Islet precursor cell (in vitro differentiated cells): Measurements from ENCODE around the gene PCDHAC2.

Experiments used
- DNase-seq: peaks from one replicate; pipeline ENCODE4 v3.0.0-alpha.2; 2018

PCDHAC2 gene

DNA sequence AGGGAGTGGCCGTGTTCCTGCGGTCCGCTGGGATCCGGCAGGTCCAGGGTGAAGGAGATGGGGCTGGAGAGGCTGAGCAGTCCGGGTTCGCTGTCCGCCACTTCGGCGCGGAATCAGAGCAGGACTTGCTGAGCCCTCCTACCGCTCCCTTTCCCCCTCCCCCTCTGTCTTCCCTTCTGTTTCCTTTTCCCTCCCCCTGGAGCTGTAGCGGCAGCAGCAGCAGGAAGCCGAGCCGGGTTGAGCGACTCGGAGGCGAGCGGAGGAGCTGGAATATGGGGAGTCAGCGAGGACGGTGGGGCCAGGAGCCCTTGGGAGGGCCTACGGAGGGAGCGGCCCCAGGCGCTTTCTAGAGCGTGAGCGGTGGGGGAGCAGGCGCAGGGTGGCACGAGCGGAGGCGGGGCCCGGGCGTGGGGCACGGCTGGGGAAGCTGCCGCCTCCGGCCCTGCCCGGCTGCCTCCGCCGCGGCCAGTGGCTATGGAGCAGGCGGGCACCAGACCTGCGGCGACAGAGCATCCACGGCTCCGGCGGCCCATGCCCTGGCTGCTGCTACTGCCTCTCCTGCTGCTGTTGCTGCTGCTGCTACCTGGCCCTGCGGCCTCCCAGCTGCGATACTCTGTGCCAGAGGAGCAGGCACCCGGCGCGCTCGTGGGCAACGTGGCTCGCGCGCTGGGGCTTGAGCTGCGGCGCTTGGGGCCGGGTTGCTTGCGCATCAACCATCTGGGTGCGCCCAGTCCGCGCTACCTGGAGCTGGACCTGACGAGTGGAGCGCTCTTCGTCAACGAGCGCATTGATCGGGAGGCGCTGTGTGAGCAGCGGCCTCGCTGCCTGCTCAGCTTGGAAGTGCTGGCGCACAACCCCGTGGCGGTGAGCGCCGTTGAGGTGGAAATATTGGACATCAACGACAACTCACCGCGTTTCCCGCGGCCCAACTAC is at the start of gene PCDHAC2:
TSS of gene PCDHAC2 (plus strand) at position 184 of the 933 bp plus-strand sequence. CDS start at position 475, 291 bp downstream.
- peak; percentile 91 for DNase-seq

- no peak for DNase-seq
These were observed 42.7 kb upstream of the PCDHAC2 start for GRCh38 chr5:140923601-140924000.

- DNase-seq: no peak
These were observed 40.4 kb upstream of the PCDHAC2 start, which contains the start of gene PCDHAC1 for GRCh38 chr5:140925806-140926442. Gene PCDHAC1 (plus strand): TSS chr5:140926299. CDS start chr5:140926893, 594 bp downstream.

- DNase-seq: peak; percentile 98
These were observed 39.6 kb upstream of the PCDHAC2 start for GRCh38 chr5:140926443-140927227.

GRCh38 chr5:140927228-140927573 is 39.1 kb upstream of the PCDHAC2 start:
- DNase-seq: peak; percentile 72

- DNase-seq: no peak
These were observed 31.2 kb upstream of the PCDHAC2 start for GRCh38 chr5:140934964-140935606.

DNA sequence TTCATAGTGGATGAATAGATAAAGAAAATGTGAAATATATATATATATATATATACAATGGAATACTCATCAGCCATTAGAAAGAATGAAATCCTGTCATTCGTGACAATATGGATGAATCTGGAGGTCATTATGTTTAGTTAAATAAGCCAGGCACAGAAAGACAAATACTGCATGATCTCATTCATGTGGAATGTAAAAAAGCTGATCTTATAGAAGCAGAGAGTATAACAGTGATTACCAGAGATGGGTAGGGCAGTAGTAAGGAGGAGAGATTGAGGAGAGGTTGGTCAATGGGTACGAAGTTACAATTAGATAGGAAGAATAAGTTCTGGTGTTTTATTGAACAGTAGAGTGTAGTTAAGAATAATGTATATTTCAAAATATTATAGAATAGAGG is 19.7 kb upstream of the PCDHAC2 start:
- DNase-seq: no peak

- no peak for DNase-seq
These were observed 14.6 kb upstream of the PCDHAC2 start for GRCh38 chr5:140951636-140952035.

GRCh38 chr5:140953234-140953633 is 13.0 kb upstream of the PCDHAC2 start:
- no peak for DNase-seq

- DNase-seq: no peak
These were observed 4.1 kb upstream of the PCDHAC2 start for GRCh38 chr5:140962190-140962589.

DNA sequence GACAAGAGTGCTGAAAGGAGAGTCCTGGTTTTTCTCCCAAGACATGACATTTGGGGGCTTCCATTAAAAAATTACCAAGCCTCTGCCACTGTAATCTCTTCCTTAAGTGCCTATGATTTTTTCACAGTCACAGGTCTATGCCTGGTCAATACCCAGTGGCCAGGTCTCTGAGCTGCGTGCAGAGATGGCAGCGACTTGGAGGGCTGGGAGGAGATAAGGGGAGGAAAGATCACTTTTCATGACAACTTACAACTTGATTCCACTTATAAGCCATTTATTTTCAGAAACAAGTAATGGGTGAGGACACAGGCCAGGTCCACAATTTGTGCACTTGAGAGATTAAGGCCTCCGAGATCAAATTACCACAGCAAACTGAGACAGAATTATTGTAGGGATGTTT is 1.9 kb upstream of the PCDHAC2 start:
- no peak for DNase-seq

DNA sequence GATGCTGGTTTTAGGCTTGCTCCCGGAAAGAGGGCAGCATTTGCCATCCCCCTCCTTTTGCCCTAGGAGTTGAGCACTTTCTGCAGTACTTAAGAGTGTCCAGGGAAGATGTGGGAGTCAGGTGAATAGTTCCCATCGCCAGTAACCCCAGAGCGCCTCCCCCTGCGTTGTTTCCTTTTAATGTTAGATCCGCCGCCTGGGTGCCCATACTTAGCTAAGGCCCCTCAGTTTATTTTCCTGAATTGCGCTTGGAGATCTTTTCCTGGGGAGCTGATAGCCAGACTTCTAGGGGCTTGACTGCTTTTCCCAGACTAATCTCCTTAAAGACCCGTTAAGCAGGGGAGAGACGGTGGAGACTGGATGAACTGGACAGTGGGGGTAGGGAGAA is 377 bp upstream of the PCDHAC2 start:
- no peak for DNase-seq

- peak; percentile 54 for DNase-seq
These were observed 1.1 kb downstream of the PCDHAC2 start for GRCh38 chr5:140967226-140967893.

DNA sequence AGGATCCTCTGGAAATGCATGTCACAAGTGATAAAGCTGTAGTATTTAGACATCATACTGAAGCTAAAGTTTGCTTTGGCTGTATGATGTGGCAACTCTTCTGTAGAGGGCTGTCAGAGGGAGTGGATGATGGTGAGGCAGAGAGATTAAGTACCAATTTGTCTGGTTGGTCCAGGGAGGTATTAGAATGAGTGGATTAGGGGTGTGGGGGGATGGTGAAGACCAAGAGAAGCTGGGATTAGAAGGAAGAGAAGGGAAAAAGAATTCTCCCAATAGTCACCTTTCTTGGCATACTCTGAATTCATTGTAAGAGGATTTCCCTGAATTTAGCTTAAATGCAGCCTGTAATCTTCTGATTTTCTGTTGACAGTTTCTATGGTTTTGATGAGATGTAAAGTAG is 3.6 kb downstream of the PCDHAC2 start:
- DNase-seq: no peak

GRCh38 chr5:140973550-140973949 is 7.3 kb downstream of the PCDHAC2 start:
- DNase-seq: no peak

GRCh38 chr5:140977003-140977402 is 10.7 kb downstream of the PCDHAC2 start:
- no peak for DNase-seq

DNA sequence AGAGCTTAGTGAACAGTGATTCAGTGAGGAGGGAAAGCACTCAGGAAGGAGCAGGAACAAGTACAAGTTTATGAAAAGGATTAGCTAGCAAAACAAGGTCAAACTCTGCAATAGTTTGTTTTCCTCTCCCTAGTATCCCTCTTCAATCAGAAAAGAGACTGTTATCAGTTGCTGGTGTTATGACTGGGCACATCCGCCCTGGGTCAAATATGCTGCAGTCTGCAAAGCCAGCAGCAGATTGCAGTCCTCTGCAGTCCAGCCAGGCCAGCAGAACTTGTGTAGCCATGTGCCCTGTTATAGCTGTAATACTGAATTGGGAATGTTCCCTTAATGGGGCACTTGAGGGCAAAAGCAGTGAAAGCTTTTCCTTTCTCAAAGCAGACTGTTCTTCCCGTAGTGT is 12.0 kb downstream of the PCDHAC2 start:
- DNase-seq: peak; percentile 66

- DNase-seq: no peak
These were observed 12.7 kb downstream of the PCDHAC2 start for GRCh38 chr5:140978983-140979382.

DNA sequence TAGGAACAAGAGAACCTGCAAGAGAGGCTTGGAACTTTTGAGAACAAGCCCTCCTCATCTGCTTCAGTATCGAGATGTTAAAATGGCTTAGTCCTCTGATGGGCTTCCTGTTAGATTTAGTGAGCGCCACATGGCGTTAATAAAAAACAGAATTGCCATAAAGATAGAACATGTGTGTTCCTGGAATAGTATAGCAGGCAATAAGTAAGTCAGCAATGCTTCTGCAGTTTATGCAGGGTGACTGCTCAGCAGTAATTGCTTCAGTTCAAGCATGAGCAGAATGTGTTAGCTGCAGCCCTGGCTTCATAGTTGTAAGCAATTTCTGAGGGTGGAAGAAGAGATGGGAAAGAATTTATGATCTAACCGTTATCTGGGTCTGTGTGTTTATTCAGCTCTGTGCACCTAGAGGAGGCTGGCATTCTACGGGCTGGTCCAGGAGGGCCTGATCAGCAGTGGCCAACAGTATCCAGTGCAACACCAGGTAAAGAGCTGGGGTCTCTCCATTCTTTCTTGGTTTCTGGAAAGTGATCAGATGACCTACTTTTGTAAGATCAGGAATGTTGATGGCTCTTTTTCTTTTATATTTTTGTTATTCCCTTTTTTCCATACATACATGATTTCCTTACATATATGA is 15.9 kb downstream of the PCDHAC2 start:
- DNase-seq: no peak

- DNase-seq: peak; percentile 92
These were observed 19.8 kb downstream of the PCDHAC2 start for GRCh38 chr5:140986117-140986521.

- peak; percentile 90 for DNase-seq
These were observed 21.8 kb downstream of the PCDHAC2 start for GRCh38 chr5:140988100-140988499.

DNA sequence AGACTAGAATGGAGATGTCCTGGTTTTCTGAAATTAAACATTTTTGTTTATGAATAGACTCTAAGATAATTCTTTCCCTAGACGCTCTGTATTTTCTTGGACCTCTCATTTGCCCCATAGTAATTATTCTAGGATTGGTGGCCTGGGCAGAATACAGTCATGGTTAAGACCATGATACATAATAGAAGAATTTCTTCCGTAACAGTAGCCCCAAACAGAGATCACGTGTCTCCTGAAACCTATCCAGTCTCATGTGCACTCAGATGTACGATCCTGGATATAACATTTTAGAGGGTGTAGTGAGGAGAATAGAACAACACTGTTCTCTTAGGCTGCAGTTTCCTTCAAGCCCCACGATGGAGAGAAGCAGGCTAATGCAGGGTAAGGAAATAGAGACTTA is 22.3 kb downstream of the PCDHAC2 start:
- DNase-seq: no peak
